HepG2 (cell line): Measurements from ENCODE around the gene OR52W1. TPM values are rescaled to one million over a fixed set of nuclear protein-coding genes. Genes with fewer than 3 reads are reported as not detected.

Source experiments
- ATF1 ChIP-seq: IDR thresholded peaks from 2 replicates; pipeline ENCODE4 v1.6.1; 2016; ENCODE audit warnings: mild to moderate bottlenecking, control low read depth
- BCL6 ChIP-seq: IDR thresholded peaks from 2 replicates; pipeline ENCODE4 v1.6.1; 2016; ENCODE audit warnings: missing genetic modification reagents, missing compliant biosample characterization
- EHMT2 ChIP-seq: fragments of 200-600 bp; sonication (generic); IDR thresholded peaks from 2 replicates; pipeline ENCODE4 v1.7.0; 2017; ENCODE audit warnings: antibody characterized with exemption, low read depth, low read length, borderline replicate concordance
- JUN ChIP-seq: sonication (generic); formaldehyde crosslinking; IDR thresholded peaks from 2 replicates; pipeline ENCODE4 v1.4.0; 2020; ENCODE audit warnings: mild to moderate bottlenecking, missing genetic modification reagents
- MYC ChIP-seq: sonication (generic); formaldehyde crosslinking; IDR thresholded peaks from 2 replicates; pipeline ENCODE4 v1.9.0; 2021; ENCODE audit warnings: missing genetic modification reagents, borderline replicate concordance
- RXRB ChIP-seq: IDR thresholded peaks from 2 replicates; pipeline ENCODE4 v1.6.1; 2016; ENCODE audit warnings: borderline replicate concordance, missing genetic modification reagents, missing compliant biosample characterization
- YY1 ChIP-seq: IDR thresholded peaks from 2 replicates; pipeline ENCODE4 v1.6.1; 2011; ENCODE audit warnings: low read length, low read depth, moderate library complexity, mild to moderate bottlenecking; ENCODE audit not compliant: insufficient read depth, insufficient replicate concordance
- ZFP37 ChIP-seq: sonication (generic); formaldehyde crosslinking; IDR thresholded peaks from 2 replicates; pipeline ENCODE4 v1.4.0; 2020; ENCODE audit warnings: missing genetic modification reagents, borderline replicate concordance
- ZNF251 ChIP-seq: sonication (generic); formaldehyde crosslinking; IDR thresholded peaks from 2 replicates; pipeline ENCODE4 v1.9.0; 2021; ENCODE audit warnings: mild to moderate bottlenecking, missing genetic modification reagents
- ZNF615 ChIP-seq: sonication (generic); formaldehyde crosslinking; IDR thresholded peaks from 2 replicates; pipeline ENCODE4 v1.5.0; 2020; ENCODE audit warnings: mild to moderate bottlenecking, missing genetic modification reagents, borderline replicate concordance
- ZNF616 ChIP-seq: sonication (generic); formaldehyde crosslinking; IDR thresholded peaks from 2 replicates; pipeline ENCODE4 v1.5.0; 2020; ENCODE audit warnings: low read depth, mild to moderate bottlenecking, missing genetic modification reagents
- ZNF883 ChIP-seq: sonication (generic); formaldehyde crosslinking; IDR thresholded peaks from 2 replicates; pipeline ENCODE4 v1.5.1; 2020; ENCODE audit warnings: mild to moderate bottlenecking, missing genetic modification reagents; ENCODE audit errors: not compliant biosample characterization
- polyA plus RNA-seq, 8 experiments: library from polyadenylated mRNA; depleted of rRNA in 3 of 8; stranded (reverse) in 7 of 8; unstranded in 1 of 8; fragments of >200 nt; fragmentation: Illumina TruSeq in 4 of 8; extraction: Trizol in 4 of 8; gene quantifications; 2 replicates each; pipeline versions ENCODE4 v1.2.1 to v1.2.3, GENCODE V29; 2011 to 2016; ENCODE audit warnings: low read depth in 4 of 8, missing spikeins in 1 of 8, mixed read lengths in 1 of 8; ENCODE audit not compliant: insufficient read depth in 1 of 8
- total RNA-seq, 5 experiments: library from RNA; depleted of rRNA; stranded (reverse); fragments of >200 nt; fragmentation: Illumina TruSeq; extraction: Trizol; gene quantifications; 2 replicates each; pipeline ENCODE4 v1.2.3, GENCODE V29; 2016; ENCODE audit warnings: low read depth in 1 of 5
- TF ChIP-seq, protein P1 (sequence below): IDR thresholded peaks from 2 replicates; pipeline ENCODE4 v1.6.1; 2016; ENCODE audit warnings: low read depth, missing genetic modification reagents, missing compliant biosample characterization
- TF ChIP-seq, protein P2 (sequence below): sonication (generic); formaldehyde crosslinking; IDR thresholded peaks from 2 replicates; pipeline ENCODE4 v1.4.0; 2020; ENCODE audit warnings: low read depth, mild to moderate bottlenecking, missing genetic modification reagents

Gene OR52W1
- total and polyA plus RNA-seq, 2 of the 13 experiments (the other 11 are each of a cell fraction or from before 2014, with no cell fraction given): not detected

DNA sequence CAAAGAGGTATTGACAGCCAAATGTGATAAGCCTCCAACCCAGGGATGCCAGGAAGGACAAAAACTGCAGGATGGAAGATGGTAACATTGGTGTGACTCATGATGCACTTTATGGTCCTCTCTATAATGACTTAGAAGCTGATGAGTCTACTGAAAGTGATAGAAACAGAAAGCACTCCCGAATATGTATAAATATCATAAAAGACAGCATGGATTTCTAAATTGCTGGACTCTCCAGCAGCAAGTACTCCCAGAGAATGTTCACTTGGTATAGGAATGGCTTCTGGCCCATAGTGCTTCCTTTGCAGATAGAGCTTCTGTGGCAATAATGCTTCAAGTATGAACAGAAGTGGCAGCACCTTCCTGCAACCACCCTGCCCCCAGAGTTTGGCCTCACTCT is 28.8 kb upstream of the OR52W1 start, which contains the start of gene OR52B2 (continued):
- TF ChIP-seq, protein P1, sequence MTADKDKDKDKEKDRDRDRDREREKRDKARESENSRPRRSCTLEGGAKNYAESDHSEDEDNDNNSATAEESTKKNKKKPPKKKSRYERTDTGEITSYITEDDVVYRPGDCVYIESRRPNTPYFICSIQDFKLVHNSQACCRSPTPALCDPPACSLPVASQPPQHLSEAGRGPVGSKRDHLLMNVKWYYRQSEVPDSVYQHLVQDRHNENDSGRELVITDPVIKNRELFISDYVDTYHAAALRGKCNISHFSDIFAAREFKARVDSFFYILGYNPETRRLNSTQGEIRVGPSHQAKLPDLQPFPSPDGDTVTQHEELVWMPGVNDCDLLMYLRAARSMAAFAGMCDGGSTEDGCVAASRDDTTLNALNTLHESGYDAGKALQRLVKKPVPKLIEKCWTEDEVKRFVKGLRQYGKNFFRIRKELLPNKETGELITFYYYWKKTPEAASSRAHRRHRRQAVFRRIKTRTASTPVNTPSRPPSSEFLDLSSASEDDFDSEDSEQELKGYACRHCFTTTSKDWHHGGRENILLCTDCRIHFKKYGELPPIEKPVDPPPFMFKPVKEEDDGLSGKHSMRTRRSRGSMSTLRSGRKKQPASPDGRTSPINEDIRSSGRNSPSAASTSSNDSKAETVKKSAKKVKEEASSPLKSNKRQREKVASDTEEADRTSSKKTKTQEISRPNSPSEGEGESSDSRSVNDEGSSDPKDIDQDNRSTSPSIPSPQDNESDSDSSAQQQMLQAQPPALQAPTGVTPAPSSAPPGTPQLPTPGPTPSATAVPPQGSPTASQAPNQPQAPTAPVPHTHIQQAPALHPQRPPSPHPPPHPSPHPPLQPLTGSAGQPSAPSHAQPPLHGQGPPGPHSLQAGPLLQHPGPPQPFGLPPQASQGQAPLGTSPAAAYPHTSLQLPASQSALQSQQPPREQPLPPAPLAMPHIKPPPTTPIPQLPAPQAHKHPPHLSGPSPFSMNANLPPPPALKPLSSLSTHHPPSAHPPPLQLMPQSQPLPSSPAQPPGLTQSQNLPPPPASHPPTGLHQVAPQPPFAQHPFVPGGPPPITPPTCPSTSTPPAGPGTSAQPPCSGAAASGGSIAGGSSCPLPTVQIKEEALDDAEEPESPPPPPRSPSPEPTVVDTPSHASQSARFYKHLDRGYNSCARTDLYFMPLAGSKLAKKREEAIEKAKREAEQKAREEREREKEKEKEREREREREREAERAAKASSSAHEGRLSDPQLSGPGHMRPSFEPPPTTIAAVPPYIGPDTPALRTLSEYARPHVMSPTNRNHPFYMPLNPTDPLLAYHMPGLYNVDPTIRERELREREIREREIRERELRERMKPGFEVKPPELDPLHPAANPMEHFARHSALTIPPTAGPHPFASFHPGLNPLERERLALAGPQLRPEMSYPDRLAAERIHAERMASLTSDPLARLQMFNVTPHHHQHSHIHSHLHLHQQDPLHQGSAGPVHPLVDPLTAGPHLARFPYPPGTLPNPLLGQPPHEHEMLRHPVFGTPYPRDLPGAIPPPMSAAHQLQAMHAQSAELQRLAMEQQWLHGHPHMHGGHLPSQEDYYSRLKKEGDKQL (CRISPR knock-in tag): no peak
- no peak for TF ChIP-seq BCL6
- no peak for TF ChIP-seq YY1
- no peak for TF ChIP-seq ZNF883 (CRISPR knock-in tag)
- TF ChIP-seq, protein P2, sequence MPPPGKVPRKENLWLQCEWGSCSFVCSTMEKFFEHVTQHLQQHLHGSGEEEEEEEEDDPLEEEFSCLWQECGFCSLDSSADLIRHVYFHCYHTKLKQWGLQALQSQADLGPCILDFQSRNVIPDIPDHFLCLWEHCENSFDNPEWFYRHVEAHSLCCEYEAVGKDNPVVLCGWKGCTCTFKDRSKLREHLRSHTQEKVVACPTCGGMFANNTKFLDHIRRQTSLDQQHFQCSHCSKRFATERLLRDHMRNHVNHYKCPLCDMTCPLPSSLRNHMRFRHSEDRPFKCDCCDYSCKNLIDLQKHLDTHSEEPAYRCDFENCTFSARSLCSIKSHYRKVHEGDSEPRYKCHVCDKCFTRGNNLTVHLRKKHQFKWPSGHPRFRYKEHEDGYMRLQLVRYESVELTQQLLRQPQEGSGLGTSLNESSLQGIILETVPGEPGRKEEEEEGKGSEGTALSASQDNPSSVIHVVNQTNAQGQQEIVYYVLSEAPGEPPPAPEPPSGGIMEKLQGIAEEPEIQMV (CRISPR knock-in tag): no peak
- no peak for TF ChIP-seq ZNF615
- TF ChIP-seq ZNF251 (CRISPR knock-in tag): no peak
- TF ChIP-seq ZFP37 (CRISPR knock-in tag): no peak
- TF ChIP-seq MYC (CRISPR knock-in tag): no peak
- no peak for TF ChIP-seq ZNF616 (CRISPR knock-in tag)
- no peak for TF ChIP-seq ATF1 (CRISPR knock-in tag)
- TF ChIP-seq EHMT2: no peak
- no peak for TF ChIP-seq JUN (CRISPR knock-in tag)
- no peak for TF ChIP-seq RXRB
- TF ChIP-seq, all 625 proteins: peak for 0
